NT2/D1 (cell line): ENCODE data around the gene TMEM145.

ENCODE experiments used
- DNase-seq: peaks from one replicate; pipeline ENCODE4 v3.0.0-alpha.2; 2011; ENCODE audit warnings: low read depth, low spot score
- H3K27me3 ChIP-seq: 2 replicates; pipeline ENCODE4 v1.6.0; 2011; ENCODE audit warnings: mild to moderate bottlenecking; ENCODE audit not compliant: insufficient read length, insufficient read depth
- H3K36me3 ChIP-seq: 2 replicates; pipeline ENCODE4 v1.6.1; 2011; ENCODE audit warnings: mild to moderate bottlenecking, low read length, mixed read lengths; ENCODE audit not compliant: insufficient read depth, insufficient read length
- H3K4me1 ChIP-seq: 2 replicates; pipeline ENCODE4 v1.5.1; 2011; ENCODE audit not compliant: insufficient read depth, insufficient read length
- H3K4me3 ChIP-seq: 2 replicates; pipeline ENCODE4 v1.5.1; 2011; ENCODE audit warnings: low read depth; ENCODE audit not compliant: insufficient read length
- H3K9ac ChIP-seq: 2 replicates; pipeline ENCODE4 v1.6.0; 2011; ENCODE audit warnings: low read depth; ENCODE audit not compliant: insufficient read length
- H3K9me3 ChIP-seq: 2 replicates; pipeline ENCODE4 v1.5.1; 2011; ENCODE audit warnings: mild to moderate bottlenecking, low read length; ENCODE audit not compliant: insufficient read depth
- SUZ12 ChIP-seq: IDR thresholded peaks from 2 replicates; pipeline ENCODE4 v1.6.1; 2011; ENCODE audit not compliant: insufficient read length, insufficient read depth; ENCODE audit errors: extremely low read depth
- YY1 ChIP-seq: IDR thresholded peaks from 2 replicates; pipeline ENCODE4 v1.6.1; 2011; ENCODE audit not compliant: insufficient read length, insufficient read depth
- ZNF274 ChIP-seq: IDR thresholded peaks from 2 replicates; pipeline ENCODE4 v1.6.1; 2011; ENCODE audit warnings: mild to moderate bottlenecking, low read depth, low read length

Gene TMEM145

DNA sequence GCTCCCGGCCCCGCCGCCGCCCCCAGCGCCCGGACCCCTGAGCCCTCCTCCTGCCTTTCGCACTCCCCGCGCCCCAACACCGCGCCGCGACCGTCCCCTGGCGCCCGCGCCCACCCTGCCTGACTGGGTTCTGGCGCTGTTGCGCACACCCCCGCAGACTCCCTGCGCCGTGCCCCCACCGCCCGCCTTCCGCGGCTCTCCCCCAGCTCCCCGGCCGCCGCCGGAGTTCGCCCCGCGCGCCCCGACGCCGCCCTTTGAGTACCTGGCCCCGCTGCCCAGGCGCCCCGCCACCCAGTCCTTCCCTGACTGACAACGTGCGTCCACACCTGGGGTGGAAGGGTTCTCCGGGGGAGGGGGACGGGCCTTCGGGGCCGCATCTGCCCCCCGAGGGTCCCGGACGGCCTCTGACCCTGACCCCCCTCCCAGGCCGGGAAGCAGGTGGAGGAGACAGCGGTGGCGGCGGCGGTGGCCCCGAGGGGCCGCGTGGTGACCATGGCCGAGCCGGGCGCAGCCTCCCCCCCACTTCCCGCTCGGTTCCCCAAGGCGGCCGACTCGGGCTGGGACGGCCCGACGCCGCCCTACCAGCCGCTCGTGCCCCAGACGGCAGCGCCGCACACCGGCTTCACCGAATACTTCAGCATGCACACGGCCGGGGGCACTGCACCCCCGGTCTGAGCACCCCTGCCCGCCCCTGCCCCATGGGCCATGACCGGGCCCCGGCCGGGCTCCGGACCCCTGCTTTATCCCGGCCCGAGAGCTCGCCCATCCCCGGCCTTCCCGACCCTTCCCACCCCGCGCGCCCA lies 10.9 kb downstream of the TMEM145 start:
- peak overlapping the region; percentile 30 for H3K4me3 ChIP-seq

DNA sequence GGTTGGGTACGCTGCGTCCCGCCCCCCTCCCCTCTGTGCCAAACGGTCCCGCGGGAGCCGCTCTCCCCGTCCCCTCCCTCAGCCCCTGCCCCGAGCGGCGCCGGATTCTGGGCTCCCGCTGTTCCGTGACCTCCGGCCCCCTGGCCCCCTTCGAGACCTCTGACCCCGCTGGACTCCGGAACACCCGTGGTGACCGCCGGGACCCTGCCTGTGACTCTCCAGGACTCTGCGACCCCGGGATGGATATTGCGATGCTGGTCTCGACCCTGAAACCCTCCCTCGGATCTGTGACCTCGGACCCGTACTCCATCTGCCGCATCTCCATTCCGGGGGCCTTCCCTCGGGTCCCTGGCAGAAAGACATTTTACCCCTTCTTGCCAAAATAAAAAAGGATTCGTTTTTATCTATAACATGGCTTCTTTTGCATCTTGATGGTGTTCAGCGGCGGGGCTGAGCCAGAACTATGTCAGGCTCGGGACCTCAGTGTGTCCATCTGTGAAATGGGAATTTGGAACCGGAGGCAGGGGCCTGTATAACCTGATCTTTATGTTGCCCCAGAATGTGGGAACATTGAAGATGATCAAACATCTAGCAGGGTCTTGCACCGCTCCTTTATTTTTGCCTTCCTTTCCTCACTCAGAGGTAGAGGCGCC lies 11.7 kb downstream of the TMEM145 start:
- Histone ChIP-seq H3K27me3 (peaks cover 32% of the 10 kb centered on the region), H3K9ac (peak overlapping the region; percentile 61), H3K9me3 (no peaks in the 10 kb centered on the region), H3K36me3 (no peaks in the 10 kb centered on the region), H3K4me1 (peaks cover 5% of the 10 kb centered on the region), H3K4me3 (peak overlapping the region; percentile 28)
- no peak for DNase-seq
- TF ChIP-seq ZNF274: no peak
- TF ChIP-seq YY1: no peak
- TF ChIP-seq SUZ12: no peak

More for the DNA sequence above, 10.9 kb downstream of the TMEM145 start:
- peak overlapping the region; percentile 56 for H3K9ac ChIP-seq
- no peaks in the 10 kb centered on the region for H3K9me3 ChIP-seq
- peaks cover 2% of the 10 kb centered on the region for H3K4me1 ChIP-seq
- TF ChIP-seq SUZ12: no peak
- no peak for TF ChIP-seq ZNF274
- no peak for TF ChIP-seq YY1
- H3K36me3 ChIP-seq: no peaks in the 10 kb centered on the region
- DNase-seq: no peak
- peaks cover 32% of the 10 kb centered on the region for H3K27me3 ChIP-seq

DNA sequence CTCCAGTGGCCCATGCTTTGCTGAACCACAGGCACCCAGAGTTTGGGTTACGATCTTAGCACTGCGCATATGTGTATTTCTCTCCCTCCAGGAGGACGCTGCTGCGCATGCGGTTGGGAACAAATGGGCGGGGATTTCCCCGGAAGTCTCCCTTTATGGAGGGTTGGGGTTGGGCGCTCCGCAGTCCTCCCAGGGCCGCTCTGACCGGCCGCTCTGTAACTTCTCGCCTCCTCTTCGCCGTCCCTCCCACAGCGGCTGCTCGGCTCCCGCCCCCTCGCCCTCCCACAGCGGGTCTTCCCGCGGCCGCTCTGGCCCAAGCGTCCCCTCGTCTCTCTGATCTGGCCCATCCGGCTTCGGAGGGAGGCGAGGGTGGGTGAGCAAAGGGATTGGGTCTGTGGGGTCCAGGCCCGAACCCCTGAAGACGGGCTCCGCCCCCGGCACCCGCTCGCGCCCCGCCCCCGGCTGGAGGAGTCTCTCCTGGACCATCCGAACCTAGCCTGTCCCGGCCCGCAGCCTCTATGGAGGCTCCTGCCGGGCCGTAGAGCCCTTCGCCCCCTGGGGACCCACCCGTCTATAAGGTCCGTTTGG lies 12.3 kb downstream of the TMEM145 start, which contains the start of gene MEGF8:
TSS of gene MEGF8 (plus strand) at position 328 of the 588 bp plus-strand sequence. CDS start 609 bp downstream, outside the sequence.
- Histone ChIP-seq H3K9me3 (no peaks in the 10 kb centered on the region), H3K4me3 (peak within 1 kb of the TSS; percentile 84), H3K36me3 (no peaks in the 10 kb centered on the region), H3K9ac (peak within 1 kb of the TSS; percentile 90), H3K4me1 (peaks cover 5% of the 10 kb centered on the region), H3K27me3 (peaks cover 32% of the 10 kb centered on the region)
- DNase-seq: peak; percentile 96
- TF ChIP-seq YY1 (no peak), SUZ12 (no peak), ZNF274 (no peak)

DNA sequence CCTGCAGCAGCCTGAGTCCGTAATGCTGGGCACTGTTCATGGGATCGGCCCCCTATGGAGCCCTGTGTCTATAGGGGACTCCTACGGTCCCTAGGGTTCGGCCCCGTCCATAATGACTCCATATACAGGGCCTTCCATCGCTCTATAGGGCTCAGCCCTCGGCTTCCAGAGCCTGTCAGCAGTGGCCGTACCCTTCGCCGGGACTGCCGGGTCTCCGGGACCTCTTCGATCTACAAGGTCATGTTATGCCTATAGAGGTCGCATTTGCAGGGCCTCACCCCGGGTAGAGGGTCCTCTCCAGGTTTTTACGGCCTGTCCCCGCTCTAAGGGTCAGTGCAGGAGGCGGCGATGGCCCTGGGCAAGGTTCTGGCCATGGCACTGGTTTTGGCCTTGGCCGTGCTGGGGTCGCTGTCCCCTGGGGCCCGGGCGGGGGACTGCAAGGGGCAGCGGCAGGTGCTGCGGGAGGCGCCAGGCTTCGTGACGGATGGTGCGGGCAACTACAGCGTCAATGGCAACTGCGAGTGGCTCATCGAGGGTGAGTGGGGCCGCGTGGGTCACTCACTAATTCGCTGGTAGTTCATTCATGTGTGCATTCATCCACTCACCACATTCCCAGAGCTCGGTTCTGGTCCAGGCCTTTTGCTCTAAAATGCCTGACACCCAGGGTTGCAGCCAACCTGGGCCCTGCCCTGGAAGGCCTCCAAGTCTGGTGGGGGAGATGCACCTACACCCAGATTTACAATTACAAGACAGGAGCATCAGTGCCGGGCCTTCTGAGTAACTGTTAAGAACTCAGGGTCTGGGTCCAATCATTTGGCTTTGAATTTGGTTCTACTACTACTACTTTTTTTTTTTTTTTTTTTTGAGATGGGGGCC lies 13.0 kb downstream of the TMEM145 start:
- Histone ChIP-seq H3K9ac (peak overlapping the region; percentile 90), H3K36me3 (no peaks in the 10 kb centered on the region), H3K9me3 (no peaks in the 10 kb centered on the region), H3K27me3 (peaks cover 32% of the 10 kb centered on the region), H3K4me3 (peak overlapping the region; percentile 84), H3K4me1 (peaks cover 5% of the 10 kb centered on the region)
- TF ChIP-seq YY1 (no peak), SUZ12 (no peak), ZNF274 (no peak)
- DNase-seq: no peak

DNA sequence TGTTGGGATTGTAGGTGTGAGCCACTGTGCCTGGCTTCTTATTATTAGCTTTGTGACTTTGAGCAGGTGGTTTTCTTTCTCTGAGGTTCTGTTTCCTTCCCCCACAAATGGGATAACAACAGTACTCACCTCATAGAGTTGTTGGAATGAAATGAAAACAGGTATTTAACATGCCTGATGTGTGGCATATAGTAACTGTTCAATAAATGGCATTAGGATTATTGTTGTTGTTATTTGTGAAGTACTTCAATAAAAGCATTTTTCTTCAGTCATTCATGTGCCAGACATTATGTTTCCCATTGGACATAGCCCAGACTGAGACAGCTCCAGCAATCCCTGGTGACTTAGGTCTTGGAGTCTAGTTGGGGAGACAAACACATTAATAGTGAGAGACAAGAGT lies 13.9 kb downstream of the TMEM145 start:
- H3K4me3 ChIP-seq: no peak overlapping the region
- H3K36me3 ChIP-seq: no peaks in the 10 kb centered on the region
- H3K9ac ChIP-seq: no peak overlapping the region
- TF ChIP-seq ZNF274 (no peak), YY1 (no peak), SUZ12 (no peak)
- H3K9me3 ChIP-seq: no peaks in the 10 kb centered on the region
- peaks cover 27% of the 10 kb centered on the region for H3K27me3 ChIP-seq
- DNase-seq: no peak
- peaks cover 5% of the 10 kb centered on the region for H3K4me1 ChIP-seq

DNA sequence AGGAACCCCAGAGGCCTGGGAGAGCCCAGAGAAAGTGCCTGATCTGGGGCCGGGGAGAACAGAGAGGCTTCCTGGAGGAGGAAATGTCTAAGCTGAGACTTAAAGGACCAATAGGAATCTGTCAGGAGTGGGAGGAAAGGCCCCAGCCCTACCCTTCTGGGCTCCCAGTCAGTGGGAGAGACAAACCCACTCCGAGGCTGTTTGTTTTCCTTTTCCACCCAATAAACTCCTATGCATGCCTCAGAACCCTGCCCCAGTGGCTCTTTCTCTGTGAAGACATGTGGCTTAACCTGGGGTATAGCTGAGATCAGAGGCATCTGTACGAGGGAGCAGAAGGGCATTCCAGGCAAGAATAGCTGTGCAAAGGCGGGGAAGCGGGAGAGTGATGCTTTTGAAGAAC lies 14.3 kb downstream of the TMEM145 start:
- TF ChIP-seq ZNF274: no peak
- no peak for TF ChIP-seq SUZ12
- no peak for TF ChIP-seq YY1
- Histone ChIP-seq H3K4me1 (peaks cover 5% of the 10 kb centered on the region), H3K36me3 (no peaks in the 10 kb centered on the region), H3K9me3 (no peaks in the 10 kb centered on the region), H3K9ac (no peak overlapping the region), H3K27me3 (peaks cover 23% of the 10 kb centered on the region), H3K4me3 (no peak overlapping the region)
- DNase-seq: no peak

DNA sequence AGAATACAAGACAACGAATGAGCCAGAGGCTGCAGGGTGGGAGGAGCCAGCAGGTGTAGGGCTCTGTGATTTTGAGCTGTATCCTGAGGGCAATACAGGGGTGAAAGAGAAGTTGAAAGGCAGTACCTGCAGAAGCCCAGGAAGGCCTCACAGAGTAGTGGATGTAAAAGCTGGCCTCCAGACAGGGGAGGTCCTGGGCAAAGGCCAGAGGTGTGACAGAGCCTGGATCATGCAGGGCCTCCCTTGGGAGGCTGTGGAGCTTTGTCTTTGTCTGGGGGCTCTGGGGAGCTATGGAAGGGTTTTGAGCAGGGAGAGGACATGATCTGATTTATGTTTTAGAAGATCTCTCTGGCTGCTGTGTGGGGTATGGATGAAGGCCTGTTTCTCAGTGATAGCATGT lies 15.0 kb downstream of the TMEM145 start:
- Histone ChIP-seq H3K9me3 (no peaks in the 10 kb centered on the region), H3K4me3 (no peak overlapping the region), H3K27me3 (peaks cover 18% of the 10 kb centered on the region), H3K4me1 (peaks cover 5% of the 10 kb centered on the region), H3K9ac (no peak overlapping the region), H3K36me3 (no peaks in the 10 kb centered on the region)
- DNase-seq: no peak
- TF ChIP-seq SUZ12 (no peak), YY1 (no peak), ZNF274 (no peak)
